ENCODE data around the gene CD160.
"Not testable (repeated sequence)": the region's sequence is repeated elsewhere in the genome, so short reads cannot be mapped to it uniquely, and the experiment has no call there.

Gene CD160

DNA sequence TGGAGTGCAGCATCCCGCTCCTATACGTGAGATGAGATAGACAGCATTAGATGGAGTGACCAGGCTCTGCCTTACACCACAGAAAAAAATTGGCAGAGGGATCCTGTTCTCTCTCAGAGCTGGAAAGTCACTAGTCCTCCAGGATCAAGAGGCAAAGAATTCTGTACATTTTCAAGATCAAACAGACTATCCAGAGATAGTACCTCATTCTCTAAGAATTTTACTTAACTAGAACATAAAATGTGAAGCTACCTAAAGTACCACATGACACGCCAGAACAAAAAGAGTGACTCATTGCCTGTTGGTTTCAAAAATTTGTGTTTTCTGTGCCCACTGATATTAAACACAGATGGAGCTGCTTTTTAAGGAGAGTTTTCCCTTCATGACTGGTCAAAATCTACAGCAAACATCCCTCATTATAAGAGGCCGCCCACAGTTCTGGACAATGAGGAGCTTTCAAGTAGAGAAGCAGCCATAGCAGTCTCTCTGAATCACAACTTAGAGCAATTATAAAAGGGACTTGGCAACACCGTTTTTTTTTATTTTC is 32.3 kb downstream of the CD160 start:
- no peaks in the 10 kb centered on the region for H3K27me3 ChIP-seq (ENCODE audit: control insufficient read depth in 5 of 5, insufficient read depth in 4 of 5, low read length in 5 of 5)
- no peak overlapping the region for H3K9ac ChIP-seq (ENCODE audit: low read length in 5 of 5)
- H3K4me1 ChIP-seq (ENCODE audit: control insufficient read depth in 5 of 5, insufficient read depth in 5 of 5, low read length in 5 of 5) = peaks cover 0 to 9% (median 6%) of the 10 kb centered on the region in 5 donors
- peak overlapping the region; percentile 28 for H3K27ac ChIP-seq (ENCODE audit: low read depth, low read length)
- H3K9me3 ChIP-seq (ENCODE audit: control insufficient read depth in 5 of 5, low read length in 5 of 5) = no peaks in the 10 kb centered on the region
- no peak overlapping the region for H3K4me3 ChIP-seq (ENCODE audit: low read depth in 1 of 5, low read length in 5 of 5)
- H3K36me3 ChIP-seq (ENCODE audit: control insufficient read depth in 5 of 5, insufficient read depth in 5 of 5, low read length in 5 of 5) = peaks cover 25 to 62% (median 47%) of the 10 kb centered on the region in 5 donors

DNA sequence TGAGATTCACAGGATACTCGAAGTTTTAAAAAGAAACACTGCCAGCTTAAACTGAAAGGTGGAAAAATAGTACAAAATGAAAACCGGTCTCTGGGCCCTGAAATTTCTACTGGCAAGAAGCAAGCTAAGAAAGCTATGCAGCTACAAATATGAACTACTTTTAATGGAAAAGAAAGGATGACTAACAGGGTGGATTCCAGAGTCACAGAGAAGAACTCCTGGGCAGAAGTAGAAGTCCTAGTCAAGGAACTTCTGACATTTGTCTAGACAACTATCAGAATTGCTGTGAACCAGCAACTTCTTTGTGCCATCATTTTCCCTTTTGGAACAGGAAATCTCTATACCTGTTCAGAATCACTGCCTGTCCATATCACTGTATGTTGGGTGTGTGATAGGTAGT is 38.1 kb downstream of the CD160 start:
- Histone ChIP-seq H3K9ac (ENCODE audit: low read length in 5 of 5) (no peak overlapping the region), H3K4me1 (ENCODE audit: control insufficient read depth in 5 of 5, insufficient read depth in 5 of 5, low read length in 5 of 5) (no peaks in the 10 kb centered on the region), H3K36me3 (ENCODE audit: control insufficient read depth in 5 of 5, insufficient read depth in 5 of 5, low read length in 5 of 5) (peaks cover 11 to 39% (median 17%) of the 10 kb centered on the region in 5 donors), H3K27ac (ENCODE audit: low read depth, low read length) (no peak overlapping the region), H3K27me3 (ENCODE audit: control insufficient read depth in 5 of 5, insufficient read depth in 4 of 5, low read length in 5 of 5) (no peaks in the 10 kb centered on the region), H3K9me3 (ENCODE audit: control insufficient read depth in 5 of 5, low read length in 5 of 5) (no peaks in the 10 kb centered on the region), H3K4me3 (ENCODE audit: low read depth in 1 of 5, low read length in 5 of 5) (no peak overlapping the region)

DNA sequence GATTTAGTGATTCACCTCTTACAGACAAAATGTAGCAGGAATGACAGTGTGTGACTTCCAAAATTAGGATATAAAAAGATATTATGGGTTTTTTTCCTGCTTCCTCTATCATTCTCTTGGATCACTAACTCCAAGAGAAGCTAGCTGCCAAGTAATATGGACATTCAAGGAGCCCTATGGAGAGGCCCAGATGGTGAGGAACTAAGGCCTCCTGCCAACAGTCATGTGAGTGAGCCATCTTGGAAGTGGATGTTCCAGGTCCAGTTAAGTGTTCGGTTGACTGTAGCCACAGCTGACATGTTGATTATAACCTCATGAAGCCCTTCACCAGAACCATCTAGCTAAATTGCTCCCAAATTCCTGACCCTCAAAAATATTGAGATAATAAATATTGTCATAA is 38.8 kb downstream of the CD160 start:
- Histone ChIP-seq H3K27me3 (ENCODE audit: control insufficient read depth in 5 of 5, insufficient read depth in 4 of 5, low read length in 5 of 5) (no peaks in the 10 kb centered on the region), H3K9me3 (ENCODE audit: control insufficient read depth in 5 of 5, low read length in 5 of 5) (no peaks in the 10 kb centered on the region), H3K27ac (ENCODE audit: low read depth, low read length) (no peak overlapping the region), H3K9ac (ENCODE audit: low read length in 5 of 5) (no peak overlapping the region), H3K4me1 (ENCODE audit: control insufficient read depth in 5 of 5, insufficient read depth in 5 of 5, low read length in 5 of 5) (no peaks in the 10 kb centered on the region), H3K4me3 (ENCODE audit: low read depth in 1 of 5, low read length in 5 of 5) (no peak overlapping the region), H3K36me3 (ENCODE audit: control insufficient read depth in 5 of 5, insufficient read depth in 5 of 5, low read length in 5 of 5) (peaks cover 11 to 38% (median 18%) of the 10 kb centered on the region in 5 donors)

DNA sequence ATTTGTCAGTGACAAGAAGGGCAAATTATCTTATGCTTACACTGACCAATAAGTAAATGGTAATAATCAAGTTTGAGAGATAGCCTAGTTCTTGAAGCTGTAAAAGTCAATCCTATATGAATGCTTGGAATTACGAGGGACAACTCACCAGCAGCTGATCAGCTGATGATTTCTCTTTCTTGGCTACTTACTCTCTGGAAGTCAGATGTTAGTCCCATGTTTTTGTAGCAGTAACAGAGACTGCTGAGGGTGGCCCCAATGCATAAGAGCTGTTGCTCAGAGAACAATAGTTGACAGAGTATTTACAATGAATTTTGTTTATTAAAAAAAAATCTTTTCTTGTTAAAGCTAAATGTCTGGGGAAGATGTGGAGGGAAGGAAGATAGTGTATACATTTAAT is 39.3 kb downstream of the CD160 start:
- no peak overlapping the region for H3K27ac ChIP-seq (ENCODE audit: low read depth, low read length)
- H3K27me3 ChIP-seq (ENCODE audit: control insufficient read depth in 5 of 5, insufficient read depth in 4 of 5, low read length in 5 of 5) = no peaks in the 10 kb centered on the region
- H3K4me1 ChIP-seq (ENCODE audit: control insufficient read depth in 5 of 5, insufficient read depth in 5 of 5, low read length in 5 of 5) = no peaks in the 10 kb centered on the region
- H3K4me3 ChIP-seq (ENCODE audit: low read depth in 1 of 5, low read length in 5 of 5) = no peak overlapping the region
- H3K36me3 ChIP-seq (ENCODE audit: control insufficient read depth in 5 of 5, insufficient read depth in 5 of 5, low read length in 5 of 5) = peaks cover 10 to 37% (median 16%) of the 10 kb centered on the region in 5 donors
- H3K9me3 ChIP-seq (ENCODE audit: control insufficient read depth in 5 of 5, low read length in 5 of 5) = no peaks in the 10 kb centered on the region
- no peak overlapping the region for H3K9ac ChIP-seq (ENCODE audit: low read length in 5 of 5)

DNA sequence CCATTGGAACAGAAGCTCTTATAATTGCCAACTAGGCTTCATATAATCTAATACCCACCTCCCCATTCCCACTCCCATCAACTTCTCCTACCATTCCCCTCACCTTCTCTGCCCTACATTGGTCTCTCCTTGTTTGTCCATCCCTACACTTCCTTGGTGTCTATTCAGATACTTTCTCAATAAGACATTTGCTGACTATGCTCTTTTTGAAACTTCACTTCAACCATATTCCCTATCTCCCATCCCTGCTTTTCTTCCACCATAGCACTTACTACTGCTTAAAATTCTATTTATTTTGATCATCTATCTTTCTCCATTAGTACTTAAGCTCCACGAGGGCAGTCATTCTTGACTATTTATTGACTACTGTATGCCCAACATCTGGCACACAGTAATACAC is 40.4 kb downstream of the CD160 start:
- no peak overlapping the region for H3K27ac ChIP-seq (ENCODE audit: low read depth, low read length)
- no peak overlapping the region for H3K4me3 ChIP-seq (ENCODE audit: low read depth in 1 of 5, low read length in 5 of 5)
- H3K4me1 ChIP-seq (ENCODE audit: control insufficient read depth in 5 of 5, insufficient read depth in 5 of 5, low read length in 5 of 5) = no peaks in the 10 kb centered on the region
- H3K27me3 ChIP-seq (ENCODE audit: control insufficient read depth in 5 of 5, insufficient read depth in 4 of 5, low read length in 5 of 5) = no peaks in the 10 kb centered on the region
- H3K9me3 ChIP-seq (ENCODE audit: control insufficient read depth in 5 of 5, low read length in 5 of 5) = no peaks in the 10 kb centered on the region
- no peak overlapping the region for H3K9ac ChIP-seq (ENCODE audit: low read length in 5 of 5)
- H3K36me3 ChIP-seq (ENCODE audit: control insufficient read depth in 5 of 5, insufficient read depth in 5 of 5, low read length in 5 of 5) = peaks cover 10 to 37% (median 16%) of the 10 kb centered on the region in 5 donors

GRCh38 chr1:145760395-145760949 is 41.2 kb downstream of the CD160 start:
- H3K9ac ChIP-seq (ENCODE audit: low read length in 5 of 5); H3K27me3 ChIP-seq (ENCODE audit: control insufficient read depth in 5 of 5, insufficient read depth in 4 of 5, low read length in 5 of 5); H3K4me1 ChIP-seq (ENCODE audit: control insufficient read depth in 5 of 5, insufficient read depth in 5 of 5, low read length in 5 of 5); H3K9me3 ChIP-seq (ENCODE audit: control insufficient read depth in 5 of 5, low read length in 5 of 5); H3K4me3 ChIP-seq (ENCODE audit: low read depth in 1 of 5, low read length in 5 of 5); H3K27ac ChIP-seq (ENCODE audit: low read depth, low read length): not testable (repeated sequence)
- H3K36me3 ChIP-seq (ENCODE audit: control insufficient read depth in 5 of 5, insufficient read depth in 5 of 5, low read length in 5 of 5) = peaks cover 10 to 33% (median 14%) of the 10 kb centered on the region in 5 donors

GRCh38 chr1:145761498-145761897 is 42.2 kb downstream of the CD160 start:
- not testable (repeated sequence) for H3K27ac ChIP-seq (ENCODE audit: low read depth, low read length); H3K9me3 ChIP-seq (ENCODE audit: control insufficient read depth in 5 of 5, low read length in 5 of 5); H3K9ac ChIP-seq (ENCODE audit: low read length in 5 of 5); H3K27me3 ChIP-seq (ENCODE audit: control insufficient read depth in 5 of 5, insufficient read depth in 4 of 5, low read length in 5 of 5); H3K4me3 ChIP-seq (ENCODE audit: low read depth in 1 of 5, low read length in 5 of 5); H3K4me1 ChIP-seq (ENCODE audit: control insufficient read depth in 5 of 5, insufficient read depth in 5 of 5, low read length in 5 of 5)
- peaks cover 10 to 27% (median 12%) of the 10 kb centered on the region in 5 donors for H3K36me3 ChIP-seq (ENCODE audit: control insufficient read depth in 5 of 5, insufficient read depth in 5 of 5, low read length in 5 of 5)

- H3K27ac ChIP-seq (ENCODE audit: low read depth, low read length); H3K9ac ChIP-seq (ENCODE audit: low read length in 5 of 5); H3K27me3 ChIP-seq (ENCODE audit: control insufficient read depth in 5 of 5, insufficient read depth in 4 of 5, low read length in 5 of 5); H3K4me3 ChIP-seq (ENCODE audit: low read depth in 1 of 5, low read length in 5 of 5); H3K4me1 ChIP-seq (ENCODE audit: control insufficient read depth in 5 of 5, insufficient read depth in 5 of 5, low read length in 5 of 5); H3K9me3 ChIP-seq (ENCODE audit: control insufficient read depth in 5 of 5, low read length in 5 of 5): not testable (repeated sequence)
- peaks cover 10 to 27% (median 11%) of the 10 kb centered on the region in 5 donors for H3K36me3 ChIP-seq (ENCODE audit: control insufficient read depth in 5 of 5, insufficient read depth in 5 of 5, low read length in 5 of 5)
These were observed 42.7 kb downstream of the CD160 start for GRCh38 chr1:145762001-145762400.

GRCh38 chr1:145764231-145764940 is 45.1 kb downstream of the CD160 start:
- not testable (repeated sequence) for H3K27me3 ChIP-seq (ENCODE audit: control insufficient read depth in 5 of 5, insufficient read depth in 4 of 5, low read length in 5 of 5); H3K4me1 ChIP-seq (ENCODE audit: control insufficient read depth in 5 of 5, insufficient read depth in 5 of 5, low read length in 5 of 5); H3K4me3 ChIP-seq (ENCODE audit: low read depth in 1 of 5, low read length in 5 of 5); H3K9ac ChIP-seq (ENCODE audit: low read length in 5 of 5); H3K9me3 ChIP-seq (ENCODE audit: control insufficient read depth in 5 of 5, low read length in 5 of 5); H3K27ac ChIP-seq (ENCODE audit: low read depth, low read length)
- peaks cover 0 to 25% (median 8%) of the 10 kb centered on the region in 5 donors for H3K36me3 ChIP-seq (ENCODE audit: control insufficient read depth in 5 of 5, insufficient read depth in 5 of 5, low read length in 5 of 5)

DNA sequence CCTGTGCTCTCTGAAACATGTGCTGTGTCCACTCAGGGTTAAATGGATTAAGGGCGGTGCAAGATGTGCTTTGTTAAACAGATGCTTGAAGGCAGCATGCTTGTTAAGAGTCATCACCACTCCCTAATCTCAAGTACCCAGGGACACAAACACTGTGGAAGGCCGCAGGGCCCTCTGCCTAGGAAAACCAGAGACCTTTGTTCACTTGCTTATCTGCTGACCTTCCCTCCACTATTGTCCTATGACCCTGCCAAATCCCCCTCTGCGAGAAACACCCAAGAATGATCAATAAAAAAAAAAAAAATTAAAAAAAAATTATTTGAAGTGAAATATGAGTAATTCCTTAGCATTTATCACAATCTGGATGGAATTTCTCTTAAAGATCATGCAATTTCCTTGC is 45.8 kb downstream of the CD160 start:
- H3K27ac ChIP-seq (ENCODE audit: low read depth, low read length); H3K9me3 ChIP-seq (ENCODE audit: control insufficient read depth in 5 of 5, low read length in 5 of 5); H3K4me1 ChIP-seq (ENCODE audit: control insufficient read depth in 5 of 5, insufficient read depth in 5 of 5, low read length in 5 of 5); H3K27me3 ChIP-seq (ENCODE audit: control insufficient read depth in 5 of 5, insufficient read depth in 4 of 5, low read length in 5 of 5); H3K4me3 ChIP-seq (ENCODE audit: low read depth in 1 of 5, low read length in 5 of 5); H3K9ac ChIP-seq (ENCODE audit: low read length in 5 of 5): not testable (repeated sequence)
- peaks cover 0 to 26% (median 11%) of the 10 kb centered on the region in 5 donors for H3K36me3 ChIP-seq (ENCODE audit: control insufficient read depth in 5 of 5, insufficient read depth in 5 of 5, low read length in 5 of 5)

Data from subcutaneous abdominal adipose tissue (tissue), 5 donors.